ENCODE results near the gene GTF2H4.

The GTF2H4 gene

GRCh38 chr6:30888816-30889495 is 19.1 kb upstream of the GTF2H4 start:
- H3K27ac Mint-ChIP-seq = no peak overlapping the region
- no peaks in the 10 kb centered on the region for H3K9me3 Mint-ChIP-seq
- H3K36me3 Mint-ChIP-seq = peaks cover 33% of the 10 kb centered on the region
- H3K27me3 Mint-ChIP-seq = no peaks in the 10 kb centered on the region
- peaks cover 40% of the 10 kb centered on the region for H3K4me1 Mint-ChIP-seq
- no peak for ATAC-seq
- no peak overlapping the region for H3K4me3 Mint-ChIP-seq

DNA sequence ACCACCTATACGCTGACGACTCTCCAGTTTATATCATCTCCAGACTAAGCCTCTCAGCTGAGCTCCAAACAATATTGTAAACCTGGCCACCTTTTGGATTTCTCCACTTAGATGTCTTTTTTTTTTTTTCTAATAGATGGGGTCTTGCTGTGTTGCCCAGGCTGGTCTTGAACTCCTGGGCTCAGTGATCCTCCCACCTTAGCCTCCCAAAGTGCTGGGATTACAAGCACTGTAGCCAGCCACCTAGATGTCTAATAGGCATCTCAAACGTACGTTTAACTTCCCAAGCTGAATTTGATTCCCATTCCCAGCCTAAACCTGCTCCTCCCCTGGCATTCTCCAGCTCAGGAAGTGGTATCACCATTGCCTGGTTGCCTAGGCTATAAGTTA is 18.5 kb upstream of the GTF2H4 start:
- Mint-ChIP-seq H3K4me1 (peaks cover 40% of the 10 kb centered on the region), H3K27ac (no peak overlapping the region), H3K4me3 (no peak overlapping the region), H3K36me3 (peaks cover 39% of the 10 kb centered on the region), H3K27me3 (no peaks in the 10 kb centered on the region), H3K9me3 (no peaks in the 10 kb centered on the region)
- no peak for ATAC-seq

GRCh38 chr6:30889921-30890645 is 17.9 kb upstream of the GTF2H4 start:
- Mint-ChIP-seq H3K27ac (no peak overlapping the region), H3K4me1 (peaks cover 38% of the 10 kb centered on the region), H3K36me3 (peaks cover 44% of the 10 kb centered on the region), H3K4me3 (no peak overlapping the region), H3K9me3 (no peaks in the 10 kb centered on the region), H3K27me3 (no peaks in the 10 kb centered on the region)
- ATAC-seq = no peak

GRCh38 chr6:30890646-30891449 is 17.2 kb upstream of the GTF2H4 start:
- Mint-ChIP-seq H3K36me3 (peaks cover 52% of the 10 kb centered on the region), H3K27me3 (no peaks in the 10 kb centered on the region), H3K4me1 (peaks cover 30% of the 10 kb centered on the region), H3K9me3 (no peaks in the 10 kb centered on the region), H3K27ac (no peak overlapping the region), H3K4me3 (no peak overlapping the region)
- no peak for ATAC-seq

DNA sequence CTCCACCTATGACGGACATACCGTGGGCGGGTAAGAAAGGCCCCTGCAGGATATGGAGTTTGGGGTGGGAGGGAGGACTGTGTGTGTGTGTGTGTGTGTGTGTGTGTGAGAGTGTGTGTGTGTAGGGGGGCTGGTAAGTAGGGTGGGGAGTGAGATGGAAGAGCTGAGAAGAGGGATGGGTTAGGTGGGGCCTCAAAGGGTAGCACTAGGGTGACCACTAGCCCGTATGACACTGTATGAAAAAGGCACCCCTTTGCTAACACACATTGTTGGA is 16.6 kb upstream of the GTF2H4 start:
- Mint-ChIP-seq H3K27ac (no peak overlapping the region), H3K4me3 (no peak overlapping the region), H3K4me1 (peaks cover 25% of the 10 kb centered on the region), H3K9me3 (no peaks in the 10 kb centered on the region), H3K36me3 (peaks cover 56% of the 10 kb centered on the region), H3K27me3 (no peaks in the 10 kb centered on the region)
- no peak for ATAC-seq

DNA sequence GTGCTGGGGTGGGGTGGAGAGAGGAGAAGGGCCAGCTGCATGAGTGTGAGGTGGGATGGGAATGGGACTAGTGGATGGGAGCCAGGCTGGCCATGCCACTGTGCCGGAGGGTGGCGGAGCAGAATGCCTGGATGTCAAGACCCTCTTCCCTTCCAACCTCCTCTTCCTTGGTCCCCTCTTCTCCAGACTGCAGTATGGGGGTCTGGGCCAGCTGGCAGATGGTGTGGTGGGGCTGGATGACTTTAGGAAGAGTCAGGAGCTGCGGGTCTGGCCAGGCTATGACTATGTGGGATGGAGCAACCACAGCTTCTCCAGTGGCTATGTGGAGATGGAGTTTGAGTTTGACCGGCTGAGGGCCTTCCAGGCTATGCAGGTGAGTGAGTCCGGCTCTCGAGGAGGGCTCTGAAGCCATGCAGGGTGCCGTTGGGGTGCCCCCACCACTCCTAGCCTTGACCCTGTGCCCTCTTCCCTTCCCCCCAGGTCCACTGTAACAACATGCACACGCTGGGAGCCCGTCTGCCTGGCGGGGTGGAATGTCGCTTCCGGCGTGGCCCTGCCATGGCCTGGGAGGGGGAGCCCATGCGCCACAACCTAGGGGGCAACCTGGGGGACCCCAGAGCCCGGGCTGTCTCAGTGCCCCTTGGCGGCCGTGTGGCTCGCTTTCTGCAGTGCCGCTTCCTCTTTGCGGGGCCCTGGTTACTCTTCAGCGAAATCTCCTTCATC is 16.0 kb upstream of the GTF2H4 start:
- no peak for ATAC-seq
- Mint-ChIP-seq H3K4me1 (peaks cover 19% of the 10 kb centered on the region), H3K36me3 (peaks cover 59% of the 10 kb centered on the region), H3K27me3 (no peaks in the 10 kb centered on the region), H3K4me3 (no peak overlapping the region), H3K9me3 (no peaks in the 10 kb centered on the region), H3K27ac (no peak overlapping the region)

DNA sequence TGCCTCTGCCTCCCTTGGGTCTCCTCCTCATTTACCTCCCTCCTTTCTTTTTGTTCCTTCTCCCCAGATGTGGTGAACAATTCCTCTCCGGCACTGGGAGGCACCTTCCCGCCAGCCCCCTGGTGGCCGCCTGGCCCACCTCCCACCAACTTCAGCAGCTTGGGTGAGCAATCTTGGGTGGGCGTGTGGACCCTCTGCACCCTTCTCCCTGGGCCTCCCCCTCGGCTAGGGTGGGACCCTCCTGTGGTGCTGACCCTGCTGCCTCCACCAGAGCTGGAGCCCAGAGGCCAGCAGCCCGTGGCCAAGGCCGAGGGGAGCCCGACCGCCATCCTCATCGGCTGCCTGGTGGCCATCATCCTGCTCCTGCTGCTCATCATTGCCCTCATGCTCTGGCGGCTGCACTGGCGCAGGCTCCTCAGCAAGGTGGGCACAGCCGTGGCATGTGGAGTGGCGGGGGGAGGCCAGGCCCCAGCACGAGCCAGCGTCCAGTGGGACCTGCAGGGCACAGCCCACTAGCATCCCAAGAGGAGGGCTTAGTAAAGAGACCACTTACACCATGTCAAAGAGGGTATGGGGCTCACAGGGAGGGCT is 14.9 kb upstream of the GTF2H4 start:
- ATAC-seq = no peak
- no peaks in the 10 kb centered on the region for H3K27me3 Mint-ChIP-seq
- no peaks in the 10 kb centered on the region for H3K9me3 Mint-ChIP-seq
- peaks cover 15% of the 10 kb centered on the region for H3K4me1 Mint-ChIP-seq
- H3K4me3 Mint-ChIP-seq = no peak overlapping the region
- H3K27ac Mint-ChIP-seq = no peak overlapping the region
- peaks cover 61% of the 10 kb centered on the region for H3K36me3 Mint-ChIP-seq

DNA sequence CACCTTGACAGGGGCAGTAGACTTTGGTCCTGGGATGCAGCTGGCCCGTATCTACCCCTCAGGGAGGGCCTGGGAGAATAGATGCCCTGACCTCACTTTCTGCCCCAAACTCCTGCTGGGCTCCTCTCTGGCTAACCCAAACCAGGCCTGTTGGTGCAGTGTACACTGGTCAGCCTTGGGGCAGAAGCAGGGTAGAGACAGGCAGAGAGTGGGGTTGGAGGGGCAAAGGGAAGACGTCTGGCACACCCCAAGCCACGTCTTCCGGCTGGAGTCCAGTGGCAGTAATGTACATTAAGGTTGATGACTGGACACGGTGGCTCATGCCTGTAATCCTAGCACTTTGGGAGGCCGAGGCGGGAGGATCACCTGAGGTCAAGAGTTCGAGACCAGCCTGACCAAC is 14.3 kb upstream of the GTF2H4 start:
- no peak overlapping the region for H3K4me3 Mint-ChIP-seq
- H3K4me1 Mint-ChIP-seq = peaks cover 9% of the 10 kb centered on the region
- no peak for ATAC-seq
- no peak overlapping the region for H3K27ac Mint-ChIP-seq
- no peaks in the 10 kb centered on the region for H3K27me3 Mint-ChIP-seq
- H3K36me3 Mint-ChIP-seq = peaks cover 62% of the 10 kb centered on the region
- H3K9me3 Mint-ChIP-seq = no peaks in the 10 kb centered on the region

- no peak overlapping the region for H3K27ac Mint-ChIP-seq
- H3K36me3 Mint-ChIP-seq = peaks cover 63% of the 10 kb centered on the region
- H3K4me3 Mint-ChIP-seq = no peak overlapping the region
- no peaks in the 10 kb centered on the region for H3K27me3 Mint-ChIP-seq
- H3K9me3 Mint-ChIP-seq = no peaks in the 10 kb centered on the region
- peaks cover 9% of the 10 kb centered on the region for H3K4me1 Mint-ChIP-seq
- ATAC-seq = no peak
Measured at GRCh38 chr6:30894381-30894780, 13.6 kb upstream of the GTF2H4 start.

DNA sequence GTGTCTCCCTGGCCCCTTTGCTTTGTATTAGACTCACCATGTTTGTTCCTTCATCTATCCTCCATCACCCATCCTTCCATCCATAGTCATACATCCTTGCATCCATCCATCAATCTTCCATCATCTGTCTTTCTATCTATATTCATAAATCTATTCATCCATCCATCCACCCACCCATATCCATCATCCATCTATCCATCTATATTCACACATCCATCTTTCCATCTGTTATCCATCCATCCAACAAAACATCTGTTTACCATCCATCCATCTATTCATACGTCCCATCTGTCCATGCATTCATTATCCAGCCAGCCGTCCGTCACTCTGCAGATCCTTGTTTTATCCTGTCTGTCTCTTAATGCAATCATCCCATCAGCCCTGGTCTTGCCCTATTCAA is 13.1 kb upstream of the GTF2H4 start:
- no peaks in the 10 kb centered on the region for H3K9me3 Mint-ChIP-seq
- H3K36me3 Mint-ChIP-seq = peaks cover 63% of the 10 kb centered on the region
- H3K27ac Mint-ChIP-seq = no peak overlapping the region
- ATAC-seq = no peak
- H3K27me3 Mint-ChIP-seq = no peaks in the 10 kb centered on the region
- H3K4me1 Mint-ChIP-seq = peaks cover 6% of the 10 kb centered on the region
- no peak overlapping the region for H3K4me3 Mint-ChIP-seq

DNA sequence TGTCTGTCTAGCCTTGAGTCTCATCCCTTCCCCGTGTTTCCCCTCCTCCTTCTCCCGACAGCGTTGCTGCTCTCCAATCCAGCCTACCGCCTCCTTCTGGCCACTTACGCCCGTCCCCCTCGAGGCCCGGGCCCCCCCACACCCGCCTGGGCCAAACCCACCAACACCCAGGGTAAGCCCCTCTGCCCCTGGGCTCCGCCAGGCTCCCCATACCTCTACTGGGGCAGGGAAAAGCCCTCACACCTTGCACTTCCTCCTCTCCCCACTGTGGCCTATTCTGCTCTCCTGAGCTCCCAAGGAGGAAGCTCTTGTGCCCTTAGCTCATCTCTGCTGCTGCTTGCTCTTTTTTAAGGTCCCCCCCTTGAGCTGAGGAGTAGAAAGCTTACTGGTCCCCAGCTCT is 12.7 kb upstream of the GTF2H4 start:
- no peak for ATAC-seq
- Mint-ChIP-seq H3K9me3 (no peaks in the 10 kb centered on the region), H3K4me1 (peaks cover 2% of the 10 kb centered on the region), H3K27ac (peak overlapping the region; percentile 69), H3K4me3 (no peak overlapping the region), H3K27me3 (no peaks in the 10 kb centered on the region), H3K36me3 (peaks cover 63% of the 10 kb centered on the region)

- H3K4me1 Mint-ChIP-seq = no peaks in the 10 kb centered on the region
- H3K27me3 Mint-ChIP-seq = no peaks in the 10 kb centered on the region
- ATAC-seq = no peak
- H3K9me3 Mint-ChIP-seq = no peaks in the 10 kb centered on the region
- no peak overlapping the region for H3K27ac Mint-ChIP-seq
- peaks cover 60% of the 10 kb centered on the region for H3K36me3 Mint-ChIP-seq
- H3K4me3 Mint-ChIP-seq = no peak overlapping the region
Measured at GRCh38 chr6:30896541-30896940, 11.5 kb upstream of the GTF2H4 start.

DNA sequence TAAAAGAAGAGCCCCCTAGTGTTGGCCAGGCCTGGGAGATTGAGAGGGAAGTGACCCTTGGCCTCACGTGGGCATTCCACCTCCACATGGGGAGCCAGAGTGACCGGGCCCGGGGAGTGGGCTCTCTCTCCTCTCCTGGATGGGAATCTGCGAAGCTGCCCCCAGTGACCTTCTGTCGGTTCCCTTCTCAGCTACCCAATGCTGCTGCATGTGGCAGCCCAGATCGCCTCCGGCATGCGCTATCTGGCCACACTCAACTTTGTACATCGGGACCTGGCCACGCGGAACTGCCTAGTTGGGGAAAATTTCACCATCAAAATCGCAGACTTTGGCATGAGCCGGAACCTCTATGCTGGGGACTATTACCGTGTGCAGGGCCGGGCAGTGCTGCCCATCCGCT is 10.1 kb upstream of the GTF2H4 start:
- peaks cover 53% of the 10 kb centered on the region for H3K36me3 Mint-ChIP-seq
- no peak for ATAC-seq
- no peaks in the 10 kb centered on the region for H3K27me3 Mint-ChIP-seq
- peaks cover 8% of the 10 kb centered on the region for H3K4me1 Mint-ChIP-seq
- H3K4me3 Mint-ChIP-seq = no peak overlapping the region
- no peak overlapping the region for H3K27ac Mint-ChIP-seq
- H3K9me3 Mint-ChIP-seq = no peaks in the 10 kb centered on the region

DNA sequence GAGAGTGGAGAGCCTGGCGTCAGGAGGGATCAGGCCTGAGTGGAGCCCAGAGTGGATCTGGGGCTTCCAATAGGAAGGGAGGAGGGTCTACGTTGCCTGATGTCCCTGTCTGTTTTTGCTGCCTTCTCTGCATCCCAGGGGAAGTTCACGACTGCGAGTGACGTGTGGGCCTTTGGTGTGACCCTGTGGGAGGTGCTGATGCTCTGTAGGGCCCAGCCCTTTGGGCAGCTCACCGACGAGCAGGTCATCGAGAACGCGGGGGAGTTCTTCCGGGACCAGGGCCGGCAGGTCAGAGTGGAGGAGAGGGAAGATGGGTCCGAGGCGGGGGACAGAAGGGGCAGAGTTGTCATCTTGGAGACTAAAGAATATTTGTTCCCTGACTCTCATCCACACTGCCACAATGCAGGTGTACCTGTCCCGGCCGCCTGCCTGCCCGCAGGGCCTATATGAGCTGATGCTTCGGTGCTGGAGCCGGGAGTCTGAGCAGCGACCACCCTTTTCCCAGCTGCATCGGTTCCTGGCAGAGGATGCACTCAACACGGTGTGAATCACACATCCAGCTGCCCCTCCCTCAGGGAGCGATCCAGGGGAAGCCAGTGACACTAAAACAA is 9.2 kb upstream of the GTF2H4 start:
- H3K27me3 Mint-ChIP-seq = no peaks in the 10 kb centered on the region
- peaks cover 47% of the 10 kb centered on the region for H3K36me3 Mint-ChIP-seq
- peaks cover 11% of the 10 kb centered on the region for H3K4me1 Mint-ChIP-seq
- no peaks in the 10 kb centered on the region for H3K9me3 Mint-ChIP-seq
- no peak overlapping the region for H3K27ac Mint-ChIP-seq
- no peak for ATAC-seq
- H3K4me3 Mint-ChIP-seq = no peak overlapping the region

Measured in stimulated activated memory B cell treated with anti-CD40 and anti-IgM and Interleukin-4, amounts not matched to agents 10 μg/mL and 1 μg/mL and 100 μg/mL, for 72 hours (primary cell).